Glutamatergic neuron (in vitro differentiated cells): ENCODE measurements around the gene GPR82. TPM values are rescaled to one million over a fixed set of nuclear protein-coding genes. Genes with fewer than 3 reads are reported as not detected.

Experiments used
- DNase-seq: peaks from one replicate; pipeline ENCODE4 v3.0.0; 2022
- H3K27ac Mint-ChIP-seq: one replicate; pipeline ENCODE4 v1.8.0; 2020; ENCODE audit warnings: mild to moderate bottlenecking, mixed read lengths, inconsistent platforms; ENCODE audit not compliant: unreplicated experiment
- H3K27me3 Mint-ChIP-seq: one replicate; pipeline ENCODE4 v1.8.0; 2020; ENCODE audit warnings: mild to moderate bottlenecking, moderate library complexity, mixed read lengths, inconsistent platforms; ENCODE audit not compliant: unreplicated experiment
- H3K36me3 Mint-ChIP-seq: one replicate; pipeline ENCODE4 v1.8.0; 2020; ENCODE audit warnings: mild to moderate bottlenecking, mixed read lengths, inconsistent platforms; ENCODE audit not compliant: unreplicated experiment
- H3K4me1 Mint-ChIP-seq: one replicate; pipeline ENCODE4 v1.8.0; 2020; ENCODE audit warnings: mild to moderate bottlenecking, low read depth, mixed read lengths, inconsistent platforms; ENCODE audit not compliant: unreplicated experiment
- H3K4me3 Mint-ChIP-seq: one replicate; pipeline ENCODE4 v1.8.0; 2020; ENCODE audit warnings: mild to moderate bottlenecking, mixed read lengths, inconsistent platforms; ENCODE audit not compliant: unreplicated experiment
- H3K9me3 Mint-ChIP-seq: one replicate; pipeline ENCODE4 v1.8.0; 2020; ENCODE audit warnings: mild to moderate bottlenecking, moderate library complexity, mixed read lengths, inconsistent platforms; ENCODE audit not compliant: unreplicated experiment
- total RNA-seq: library from RNA; stranded (reverse); fragmentation: NEBNext Ultra II Directional; extraction: Animal tissue kit (Norgen Biotek cat#: 25700); gene quantifications from one replicate; pipeline ENCODE4 v1.2.1, GENCODE V29; 2021; ENCODE audit not compliant: unreplicated experiment
- TF ChIP-seq, protein P1 (sequence below): fragments of 200-600 bp; sonication (generic); IDR thresholded peaks from one replicate; pipeline ENCODE4 v1.5.0; 2021; ENCODE audit not compliant: partially characterized antibody, unreplicated experiment

The GPR82 gene
- total RNA-seq, 1 donor from 2014 or later, result not detected

DNA sequence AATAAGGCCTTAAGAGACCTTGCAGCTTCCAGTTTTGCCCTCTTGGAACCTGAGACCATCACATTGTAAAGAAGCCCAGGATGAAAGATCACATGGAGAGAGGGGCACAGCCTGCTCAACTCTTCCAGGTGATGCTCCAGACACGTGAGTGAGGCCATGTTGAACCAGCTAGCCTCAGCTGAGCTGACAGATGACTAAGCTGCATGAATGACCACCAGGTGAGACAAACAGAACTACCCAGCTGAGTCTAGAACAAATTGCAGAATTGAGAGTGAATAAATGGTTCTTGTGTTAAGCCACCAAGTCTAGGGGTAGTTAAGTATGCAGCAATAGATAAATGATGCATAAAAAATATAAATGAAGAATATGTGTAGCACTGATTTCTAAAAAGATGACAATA lies 16.8 kb upstream of the GPR82 start:
- TF ChIP-seq, protein P1, sequence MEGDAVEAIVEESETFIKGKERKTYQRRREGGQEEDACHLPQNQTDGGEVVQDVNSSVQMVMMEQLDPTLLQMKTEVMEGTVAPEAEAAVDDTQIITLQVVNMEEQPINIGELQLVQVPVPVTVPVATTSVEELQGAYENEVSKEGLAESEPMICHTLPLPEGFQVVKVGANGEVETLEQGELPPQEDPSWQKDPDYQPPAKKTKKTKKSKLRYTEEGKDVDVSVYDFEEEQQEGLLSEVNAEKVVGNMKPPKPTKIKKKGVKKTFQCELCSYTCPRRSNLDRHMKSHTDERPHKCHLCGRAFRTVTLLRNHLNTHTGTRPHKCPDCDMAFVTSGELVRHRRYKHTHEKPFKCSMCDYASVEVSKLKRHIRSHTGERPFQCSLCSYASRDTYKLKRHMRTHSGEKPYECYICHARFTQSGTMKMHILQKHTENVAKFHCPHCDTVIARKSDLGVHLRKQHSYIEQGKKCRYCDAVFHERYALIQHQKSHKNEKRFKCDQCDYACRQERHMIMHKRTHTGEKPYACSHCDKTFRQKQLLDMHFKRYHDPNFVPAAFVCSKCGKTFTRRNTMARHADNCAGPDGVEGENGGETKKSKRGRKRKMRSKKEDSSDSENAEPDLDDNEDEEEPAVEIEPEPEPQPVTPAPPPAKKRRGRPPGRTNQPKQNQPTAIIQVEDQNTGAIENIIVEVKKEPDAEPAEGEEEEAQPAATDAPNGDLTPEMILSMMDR, result no peak
- no peak for DNase-seq
- no peaks in the 10 kb centered on the region for H3K9me3 Mint-ChIP-seq
- H3K4me1 Mint-ChIP-seq, result no peaks in the 10 kb centered on the region
- H3K4me3 Mint-ChIP-seq, result no peak overlapping the region
- no peaks in the 10 kb centered on the region for H3K36me3 Mint-ChIP-seq
- H3K27ac Mint-ChIP-seq, result no peak overlapping the region
- no peaks in the 10 kb centered on the region for H3K27me3 Mint-ChIP-seq

DNA sequence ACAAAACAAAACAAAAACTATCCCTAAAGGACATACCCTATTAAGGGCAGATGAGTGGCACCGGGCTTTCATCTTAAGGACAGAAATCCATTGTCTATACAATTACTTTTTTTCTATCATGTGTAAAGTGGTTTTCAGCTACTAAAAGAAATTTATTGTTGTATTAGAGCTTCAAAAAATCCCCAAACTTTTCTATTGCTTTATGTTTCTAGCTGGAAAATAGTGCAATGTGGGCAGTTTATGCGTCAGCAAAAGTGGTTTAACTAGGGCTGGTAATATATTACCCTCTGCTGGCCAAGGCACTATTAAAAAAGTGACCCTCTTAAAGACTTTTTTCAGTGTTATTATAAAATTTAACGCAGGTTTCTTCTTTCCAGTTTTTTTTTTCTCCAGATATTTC lies 15.5 kb upstream of the GPR82 start:
- Mint-ChIP-seq H3K36me3 (no peaks in the 10 kb centered on the region), H3K27ac (no peak overlapping the region), H3K4me3 (no peak overlapping the region), H3K4me1 (no peaks in the 10 kb centered on the region), H3K9me3 (no peaks in the 10 kb centered on the region), H3K27me3 (no peaks in the 10 kb centered on the region)
- TF ChIP-seq, protein P1, result no peak
- DNase-seq, result no peak

DNA sequence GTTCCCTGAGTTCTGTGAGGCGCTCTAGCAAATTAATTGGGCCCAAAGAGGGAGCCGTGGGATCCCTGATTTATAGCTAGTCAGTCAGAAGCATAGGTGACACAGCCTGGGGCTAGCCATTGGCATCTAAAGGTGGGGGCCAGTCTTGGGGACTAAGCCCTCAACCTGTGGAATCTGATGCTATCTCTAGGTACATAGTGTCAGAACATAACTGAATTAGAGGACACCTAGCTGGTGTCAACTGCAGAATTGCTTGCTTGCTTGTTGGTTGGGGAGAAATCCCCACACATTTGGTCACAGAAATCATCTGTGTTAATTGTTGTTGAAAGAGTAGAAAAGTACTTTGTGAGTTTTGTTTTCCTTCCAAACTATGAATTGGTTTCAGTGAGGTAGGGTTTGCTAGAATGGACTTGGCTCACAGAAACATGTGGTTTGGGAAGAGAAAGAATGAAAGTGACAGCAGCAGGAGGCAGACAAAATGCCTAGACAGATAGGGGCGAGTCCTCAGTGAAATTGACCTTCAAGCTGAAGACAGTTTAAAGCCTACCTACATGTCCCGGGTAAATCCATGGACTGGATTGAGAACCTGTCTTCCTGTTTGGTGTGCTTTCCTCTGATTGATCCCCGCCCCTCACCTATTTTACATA lies 12.8 kb upstream of the GPR82 start:
- no peak for DNase-seq
- Mint-ChIP-seq H3K27me3 (no peaks in the 10 kb centered on the region), H3K9me3 (no peaks in the 10 kb centered on the region), H3K27ac (no peak overlapping the region), H3K4me1 (no peaks in the 10 kb centered on the region), H3K4me3 (no peak overlapping the region), H3K36me3 (no peaks in the 10 kb centered on the region)
- TF ChIP-seq, protein P1, result no peak

DNA sequence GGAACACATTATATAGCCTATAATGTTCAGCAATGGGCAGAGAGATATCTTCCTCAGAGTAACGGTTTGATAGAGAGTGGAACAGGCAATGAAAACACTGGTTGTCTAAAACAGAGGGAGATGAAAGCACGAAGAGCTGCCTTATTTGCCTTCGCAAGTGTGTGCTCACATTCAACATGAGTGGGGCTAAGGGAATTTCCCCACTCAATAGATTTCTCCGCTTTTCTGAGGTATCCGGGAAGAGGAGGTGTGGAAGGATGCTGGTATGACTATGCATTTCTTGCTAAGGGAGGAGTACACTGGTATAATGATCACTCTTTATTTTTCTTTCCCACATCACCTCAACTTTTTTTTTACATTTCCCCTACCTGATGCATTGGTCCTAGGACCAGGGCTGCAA lies 7.8 kb upstream of the GPR82 start:
- no peak for DNase-seq
- H3K4me3 Mint-ChIP-seq, result no peak overlapping the region
- peaks cover 2% of the 10 kb centered on the region for H3K9me3 Mint-ChIP-seq
- no peak overlapping the region for H3K27ac Mint-ChIP-seq
- no peaks in the 10 kb centered on the region for H3K36me3 Mint-ChIP-seq
- no peaks in the 10 kb centered on the region for H3K4me1 Mint-ChIP-seq
- H3K27me3 Mint-ChIP-seq, result peaks cover 2% of the 10 kb centered on the region
- TF ChIP-seq, protein P1, result no peak

DNA sequence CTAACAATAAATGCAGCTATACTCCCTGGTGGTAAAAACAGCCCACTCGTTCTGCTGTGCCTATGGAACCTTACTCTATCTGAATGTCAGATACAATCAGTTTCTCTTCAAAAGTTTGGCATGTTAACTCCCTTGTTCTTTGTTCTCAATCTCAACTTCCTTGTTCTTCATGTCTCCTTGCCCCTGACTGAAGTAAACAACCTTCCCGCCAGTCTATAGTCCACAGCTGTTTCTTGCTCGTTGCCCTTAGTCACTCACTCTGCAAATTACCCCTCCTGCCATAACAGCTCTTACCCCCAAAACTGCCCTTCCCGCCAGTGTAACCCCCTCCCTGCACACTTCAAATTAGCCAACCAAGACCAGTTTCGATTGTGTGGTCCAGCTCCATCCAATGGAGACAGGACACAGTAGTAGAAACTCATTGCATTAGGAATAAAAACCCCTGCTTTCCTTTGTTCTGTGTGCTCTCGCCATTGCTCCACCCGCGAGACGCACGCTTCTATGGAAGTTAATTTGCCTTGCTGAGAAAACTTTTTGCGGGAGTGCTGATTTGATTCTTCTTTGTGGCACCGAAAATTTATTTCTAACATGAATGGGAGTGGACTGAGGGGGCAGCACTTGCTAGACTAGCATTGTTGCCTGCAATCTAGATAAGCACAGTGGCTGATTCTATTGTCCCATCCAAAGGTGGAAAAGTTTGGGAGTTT lies 7.1 kb upstream of the GPR82 start:
- no peaks in the 10 kb centered on the region for H3K36me3 Mint-ChIP-seq
- H3K27ac Mint-ChIP-seq, result no peak overlapping the region
- H3K4me3 Mint-ChIP-seq, result no peak overlapping the region
- no peak for DNase-seq
- TF ChIP-seq, protein P1, result no peak
- H3K4me1 Mint-ChIP-seq, result no peaks in the 10 kb centered on the region
- H3K9me3 Mint-ChIP-seq, result peaks cover 2% of the 10 kb centered on the region
- peaks cover 2% of the 10 kb centered on the region for H3K27me3 Mint-ChIP-seq
